GM18858 (cell line): ENCODE measurements around the gene PLXDC1.
"Not testable (repeated sequence)": the region's sequence is repeated elsewhere in the genome, so short reads cannot be mapped to it uniquely, and the experiment has no call there.

ENCODE experiments used
- ATAC-seq: cut with Tn5 transposase; IDR thresholded peaks from one replicate; pipeline ENCODE4 v1.9.1; 2021; ENCODE audit not compliant: unreplicated experiment

Gene PLXDC1

DNA sequence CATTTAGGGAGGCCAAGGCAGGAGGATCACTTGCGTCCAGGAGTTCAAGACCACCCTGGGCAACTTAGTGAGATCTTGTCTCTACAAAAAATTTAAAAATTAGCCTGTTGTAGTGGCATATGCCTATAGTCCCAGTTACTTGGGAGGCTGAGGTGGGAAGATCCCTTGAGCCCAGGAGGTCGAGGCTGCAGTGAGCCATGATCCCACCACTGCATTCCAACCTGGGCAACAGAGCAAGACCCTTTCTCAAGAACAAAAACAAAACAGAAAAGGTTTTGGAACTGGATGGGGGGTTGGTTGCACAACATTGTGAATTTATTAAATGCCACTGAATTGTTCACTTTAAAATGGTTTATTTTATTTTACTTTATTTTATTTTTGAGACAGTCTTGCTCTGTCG lies 21.2 kb downstream of the PLXDC1 start:
- no peak for ATAC-seq

DNA sequence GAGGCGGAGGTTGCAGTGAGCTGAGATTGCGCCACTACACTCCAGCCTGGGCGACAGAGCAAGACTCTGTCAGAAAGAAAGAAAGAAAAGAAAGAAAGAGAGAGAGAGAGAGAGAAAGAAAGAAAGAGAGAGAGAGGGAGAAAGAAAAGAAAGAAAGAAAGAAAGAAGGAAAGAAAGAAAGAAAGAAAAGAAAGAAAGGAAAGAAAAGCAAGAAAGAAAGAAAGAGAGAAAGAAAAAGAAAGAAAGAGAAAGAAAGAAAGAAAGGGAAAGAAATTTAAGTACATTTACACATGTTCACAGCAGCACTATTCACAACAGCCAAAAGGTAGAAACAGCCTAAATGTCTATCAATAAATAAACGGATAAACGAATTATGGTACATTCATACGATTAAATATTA lies 21.9 kb downstream of the PLXDC1 start:
- not testable (repeated sequence) for ATAC-seq

DNA sequence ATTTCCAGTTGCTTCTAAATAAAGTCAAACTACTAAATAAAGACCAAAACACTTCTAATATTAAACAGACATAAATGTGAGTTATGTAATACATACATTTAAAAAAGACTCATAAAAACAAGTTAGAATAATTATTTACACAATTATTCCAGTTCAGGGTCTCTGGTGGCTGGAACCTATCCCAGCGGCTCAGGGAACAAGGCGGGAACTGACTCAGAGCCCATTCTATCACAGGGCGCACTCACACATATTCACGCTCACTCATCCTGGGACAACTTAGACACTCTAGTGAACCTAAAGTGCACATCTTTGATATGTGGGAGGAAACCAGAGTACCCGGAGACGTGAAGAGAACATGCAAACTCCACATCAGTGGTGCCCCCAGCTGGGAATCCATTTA lies 25.0 kb downstream of the PLXDC1 start:
- ATAC-seq = no peak

DNA sequence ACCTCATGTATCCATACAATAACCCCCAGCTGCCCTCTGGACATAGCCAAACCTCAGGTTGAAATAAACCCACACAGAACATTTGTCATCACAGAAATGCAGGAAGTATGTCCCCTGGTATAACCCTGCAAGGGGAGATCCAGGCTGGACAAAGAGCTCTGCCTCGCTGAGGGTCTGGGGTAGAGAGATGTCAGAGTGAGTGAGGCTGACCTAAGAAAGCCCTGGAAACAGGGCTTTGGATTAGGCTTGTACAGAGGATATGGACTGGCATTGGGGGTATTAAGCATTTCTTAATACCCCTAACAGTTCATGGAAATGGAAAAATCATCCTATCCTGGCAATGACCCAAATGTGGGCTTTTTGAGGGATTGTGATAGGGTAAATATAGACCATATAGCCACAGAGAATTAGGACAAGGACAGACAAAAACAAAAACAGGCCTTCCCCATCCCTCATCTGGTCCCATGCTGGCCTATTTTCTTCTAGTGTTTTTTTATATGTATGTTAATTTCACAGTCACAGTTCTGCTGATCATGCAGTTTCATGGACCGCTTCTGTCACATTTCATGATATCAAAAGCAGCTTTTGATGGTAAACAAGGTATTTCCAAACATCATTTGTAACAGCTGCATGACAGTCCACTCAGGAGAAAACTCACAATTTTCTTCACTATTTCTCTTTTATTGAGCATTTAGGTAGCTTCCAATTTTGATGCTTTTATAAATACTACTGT lies 26.1 kb downstream of the PLXDC1 start:
- no peak for ATAC-seq

DNA sequence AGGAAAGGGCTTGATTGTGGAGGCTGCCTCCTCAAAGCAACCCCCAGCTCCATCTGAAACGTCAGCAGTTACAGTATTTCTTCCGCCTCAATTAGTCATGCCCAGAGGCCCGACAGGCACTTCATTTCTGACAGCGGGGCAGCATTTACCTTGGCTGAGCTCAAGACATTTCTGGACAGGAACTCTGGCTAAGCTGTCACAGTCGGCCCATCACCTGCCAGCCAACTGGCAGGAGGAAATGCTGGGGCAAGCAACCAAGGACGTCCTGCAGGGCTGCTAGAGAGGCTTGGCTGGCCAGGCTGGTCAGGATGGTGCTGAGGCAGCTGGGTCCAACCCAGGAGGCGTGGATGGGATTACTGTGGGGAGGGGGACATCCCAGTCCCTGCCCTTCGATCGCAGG lies 27.8 kb downstream of the PLXDC1 start:
- no peak for ATAC-seq

DNA sequence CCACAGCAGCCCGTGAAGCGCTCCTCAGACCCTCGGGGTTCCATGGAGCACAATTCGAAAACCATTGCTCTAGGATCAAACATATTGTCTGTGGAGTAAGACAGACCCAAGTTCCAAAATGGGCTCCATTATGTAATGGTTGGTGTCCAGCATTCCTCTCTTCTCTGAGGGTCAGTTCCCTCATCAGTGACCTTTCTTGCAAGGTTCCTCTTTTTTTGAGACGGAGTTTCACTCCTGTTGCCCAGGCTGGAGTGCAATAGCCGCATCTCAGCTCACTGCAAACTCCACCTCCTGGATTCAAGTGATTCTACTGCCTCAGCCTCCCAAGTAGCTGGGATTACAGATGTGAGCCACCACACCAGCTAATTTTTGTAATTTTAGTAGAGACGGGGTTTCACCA lies 28.4 kb downstream of the PLXDC1 start:
- ATAC-seq = no peak

DNA sequence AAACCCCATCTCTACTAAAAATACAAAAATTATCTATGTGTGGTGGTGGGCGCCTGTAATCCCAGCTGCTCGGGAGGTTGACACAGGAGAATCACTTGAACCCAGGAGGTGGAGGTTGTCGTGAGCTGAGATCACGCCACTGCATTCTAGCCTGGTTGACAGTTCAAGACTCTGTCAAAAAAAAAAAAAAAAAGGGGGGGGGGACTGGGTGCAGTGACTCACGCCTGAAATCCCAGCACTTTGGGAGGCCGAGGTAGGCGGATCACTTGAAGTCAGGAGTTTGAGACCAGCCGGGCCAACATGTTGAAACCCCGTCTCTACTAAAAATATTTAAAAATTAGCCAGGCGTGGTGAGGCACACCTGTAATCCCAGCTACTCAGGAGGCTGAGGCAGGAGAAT lies 29.5 kb downstream of the PLXDC1 start:
- ATAC-seq = not testable (repeated sequence)

GRCh38 chr17:39118674-39119419 lies 32.6 kb downstream of the PLXDC1 start:
- ATAC-seq = peak; percentile 72

DNA sequence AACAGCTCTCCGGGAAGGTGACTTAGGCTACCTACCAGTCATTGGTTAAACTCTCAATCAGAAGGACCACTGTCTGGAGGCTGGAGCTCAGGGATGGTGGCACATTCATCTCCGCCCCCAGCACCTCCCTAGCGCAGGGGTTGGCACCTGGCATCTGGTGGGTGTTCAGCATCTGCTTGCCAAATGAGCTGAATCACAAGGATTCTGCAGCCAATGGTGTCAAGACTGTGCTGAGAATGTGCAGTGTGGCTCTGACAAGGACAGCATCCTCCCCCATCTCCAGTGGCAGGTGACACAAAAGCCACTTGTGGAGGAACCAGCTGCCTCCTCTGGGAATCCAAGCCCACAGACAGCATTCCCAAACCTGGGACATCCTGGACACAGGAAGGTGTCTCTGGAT lies 35.2 kb downstream of the PLXDC1 start:
- no peak for ATAC-seq

DNA sequence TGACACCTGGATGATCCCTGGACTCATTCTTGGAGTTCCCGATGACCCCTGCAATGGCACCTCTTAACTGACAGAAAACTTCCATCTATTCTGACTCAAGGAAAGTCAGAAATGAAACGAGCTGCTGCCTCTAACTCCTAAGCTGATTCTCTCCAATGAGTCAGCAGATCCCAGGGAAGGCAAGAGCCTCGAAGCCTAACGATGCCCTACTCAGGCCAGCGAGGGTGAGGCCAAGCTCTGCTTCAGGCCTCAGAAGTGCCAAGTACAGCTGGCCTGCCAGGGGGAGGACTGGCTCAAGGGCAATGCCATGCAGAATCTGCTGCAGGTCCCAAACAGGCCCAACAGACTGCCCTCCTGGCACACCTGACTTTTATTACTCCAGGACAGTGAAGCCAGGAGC lies 36.3 kb downstream of the PLXDC1 start:
- no peak for ATAC-seq

GRCh38 chr17:39114723-39115122 lies 36.7 kb downstream of the PLXDC1 start:
- ATAC-seq = no peak

DNA sequence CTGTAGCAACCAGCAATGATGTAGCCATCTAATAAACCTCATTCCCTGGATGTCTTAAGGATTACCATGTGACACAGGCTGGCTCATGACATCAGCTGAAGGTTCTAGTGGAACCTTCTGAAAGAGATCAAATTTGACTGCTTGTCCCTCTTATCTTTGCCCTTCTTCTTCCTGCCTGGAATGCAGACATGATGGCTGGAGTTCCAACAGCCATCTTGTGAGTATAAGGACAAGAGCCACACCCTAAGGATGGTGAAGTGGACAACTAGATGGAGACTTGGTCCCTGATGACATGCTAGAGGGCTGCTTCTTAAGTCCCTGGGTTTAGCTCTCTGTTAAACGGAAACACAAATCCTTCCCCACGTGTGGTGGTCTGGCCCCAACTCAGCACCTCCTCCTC lies 37.6 kb downstream of the PLXDC1 start:
- ATAC-seq = no peak

GRCh38 chr17:39110435-39111136 lies 40.9 kb downstream of the PLXDC1 start:
- no peak for ATAC-seq

GRCh38 chr17:39108461-39109375 lies 42.7 kb downstream of the PLXDC1 start:
- ATAC-seq = no peak

GRCh38 chr17:39107973-39108372 lies 43.5 kb downstream of the PLXDC1 start:
- no peak for ATAC-seq

- no peak for ATAC-seq
These were observed 44.3 kb downstream of the PLXDC1 start for GRCh38 chr17:39107155-39107554.

GRCh38 chr17:39105705-39106104 lies 45.7 kb downstream of the PLXDC1 start:
- no peak for ATAC-seq

DNA sequence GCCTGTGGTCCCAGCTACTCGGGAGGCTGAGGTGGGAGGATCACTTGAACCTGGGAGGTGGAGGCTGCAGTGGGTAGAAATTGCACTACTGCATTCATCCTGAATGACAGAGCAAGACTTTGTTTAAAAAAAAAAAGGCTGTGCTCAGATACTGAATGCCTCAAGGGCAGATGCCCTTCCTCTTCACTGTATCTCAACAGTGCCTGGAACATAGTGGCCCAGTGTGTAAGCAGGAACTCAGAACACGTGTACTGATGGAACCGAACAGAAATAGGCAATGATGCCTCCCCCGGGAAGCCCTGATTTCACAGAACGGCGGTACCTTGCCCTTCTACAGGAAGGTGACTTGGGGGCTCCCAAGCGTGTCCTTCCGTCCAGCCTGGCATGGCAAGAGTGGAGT lies 46.8 kb downstream of the PLXDC1 start:
- no peak for ATAC-seq

DNA sequence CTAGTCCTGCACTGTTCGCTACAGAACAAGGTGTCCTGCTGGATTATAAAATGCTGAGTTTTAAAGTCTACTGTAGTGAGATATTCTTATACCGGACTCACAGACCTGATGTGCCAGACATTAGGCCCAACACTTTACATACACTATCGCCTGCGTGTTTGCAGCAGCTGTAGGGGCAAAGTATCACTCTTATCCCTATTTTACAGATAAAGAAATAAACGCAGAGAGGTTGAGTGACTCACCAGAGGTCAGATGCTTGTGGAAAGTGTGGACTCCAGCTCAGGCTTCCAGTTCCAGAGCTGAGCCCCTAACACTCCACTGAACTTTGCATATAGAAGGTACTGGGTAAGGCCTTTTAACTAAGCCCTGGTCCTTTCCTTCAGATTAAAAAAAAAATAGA lies 47.4 kb downstream of the PLXDC1 start:
- no peak for ATAC-seq

DNA sequence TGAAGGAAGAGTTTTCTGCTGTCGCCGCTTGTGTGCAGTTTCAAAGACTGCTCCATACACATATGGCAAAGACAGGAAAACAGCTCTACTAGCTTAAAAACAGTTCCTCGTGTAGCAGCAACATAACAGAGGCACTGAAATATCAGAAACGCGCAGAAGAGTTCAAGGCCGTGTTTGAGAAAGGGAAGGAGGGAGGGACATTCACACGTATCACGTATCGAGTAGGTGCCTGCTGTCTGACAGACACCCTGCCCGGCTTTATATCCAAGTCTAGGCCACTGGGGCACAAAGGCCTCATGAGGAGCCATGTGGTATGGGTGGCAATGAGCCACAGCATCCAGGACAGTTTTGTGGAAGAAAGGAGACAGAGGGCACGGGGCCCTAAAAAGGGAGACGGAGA lies 50.3 kb downstream of the PLXDC1 start:
- no peak for ATAC-seq

DNA sequence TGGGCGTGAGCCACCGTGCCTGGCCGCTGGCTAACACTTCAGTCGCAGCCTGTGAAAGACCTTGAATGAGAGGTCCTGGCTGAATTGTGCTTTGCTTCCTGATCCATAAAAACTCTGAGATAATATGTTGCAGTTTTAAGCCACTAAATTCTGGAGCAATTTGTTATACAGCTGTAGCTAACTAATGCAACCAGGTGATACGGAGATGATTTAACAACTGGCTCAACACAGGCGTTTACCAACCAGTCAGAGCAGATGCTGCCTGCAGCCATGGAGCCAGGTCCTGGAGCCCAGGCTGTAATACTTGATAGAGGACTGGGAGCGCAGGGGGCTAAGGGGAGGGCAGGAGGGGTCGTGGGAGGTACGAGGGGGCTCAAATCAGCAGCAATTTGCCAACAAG lies 50.9 kb downstream of the PLXDC1 start:
- ATAC-seq = no peak
